Chondrocyte (in vitro differentiated cells): ENCODE results near the gene LMNA. TPM values are rescaled to one million over a fixed set of nuclear protein-coding genes. Genes with fewer than 3 reads are reported as not detected.

Experiments used
- DNase-seq: peaks from one replicate; pipeline ENCODE4 v3.0.0; 2021; ENCODE audit warnings: mixed read lengths, low spot score
- H3K27ac Mint-ChIP-seq: one replicate; pipeline ENCODE4 v1.8.0; 2021; ENCODE audit warnings: mild to moderate bottlenecking, moderate library complexity, mixed read lengths; ENCODE audit not compliant: unreplicated experiment
- H3K27me3 Mint-ChIP-seq: 2 replicates; pipeline ENCODE4 v1.8.0; 2021; ENCODE audit warnings: low read depth, mixed read lengths
- H3K36me3 Mint-ChIP-seq: 2 replicates; pipeline ENCODE4 v1.8.0; 2021; ENCODE audit warnings: low read depth, mixed read lengths
- H3K4me1 Mint-ChIP-seq: 2 replicates; pipeline ENCODE4 v1.8.0; 2021; ENCODE audit warnings: low read depth, mild to moderate bottlenecking, mixed read lengths
- H3K4me3 Mint-ChIP-seq: one replicate; pipeline ENCODE4 v1.8.0; 2021; ENCODE audit warnings: mild to moderate bottlenecking, moderate library complexity, mixed read lengths; ENCODE audit not compliant: unreplicated experiment
- H3K9me3 Mint-ChIP-seq: 2 replicates; pipeline ENCODE4 v1.8.0; 2021; ENCODE audit warnings: low read depth, mixed read lengths
- total RNA-seq: library from RNA; stranded (reverse); gene quantifications from 3 replicates; pipeline ENCODE4 v1.2.1, GENCODE V29; 2021
- TF ChIP-seq, protein P1 (sequence below): fragments of 200-600 bp; sonication (generic); IDR thresholded peaks from 2 replicates; pipeline ENCODE4 v1.5.0; 2021; ENCODE audit warnings: antibody characterized with exemption, mild to moderate bottlenecking, moderate library complexity

The LMNA gene
- total RNA-seq, 1 donor from 2014 or later, result 675 TPM

DNA sequence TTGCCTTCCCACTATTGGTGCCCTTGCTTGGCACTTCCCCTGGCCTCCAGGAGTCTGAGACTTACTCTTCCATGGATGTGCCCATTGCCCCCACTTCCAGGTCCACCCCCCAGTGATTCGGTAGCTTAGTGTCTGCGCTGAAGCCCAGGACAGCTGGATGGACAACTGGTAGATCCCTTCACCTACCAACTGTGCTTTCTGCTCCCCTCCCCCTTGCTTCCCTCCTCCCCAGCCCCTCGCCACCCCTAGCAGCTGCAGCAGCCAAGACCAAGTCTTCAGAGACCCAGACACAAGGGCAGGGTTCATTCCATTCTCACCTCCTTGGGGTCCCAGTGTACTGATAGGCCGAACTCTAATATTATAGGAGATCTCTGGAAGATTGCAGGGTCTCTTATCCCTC, 6.9 kb downstream of the LMNA start:
- Mint-ChIP-seq H3K27ac (peak overlapping the region; percentile 96), H3K4me1 (peaks cover 92% of the 10 kb centered on the region), H3K36me3 (peaks cover 6% of the 10 kb centered on the region), H3K4me3 (peak overlapping the region; percentile 98), H3K27me3 (no peaks in the 10 kb centered on the region), H3K9me3 (no peaks in the 10 kb centered on the region)
- DNase-seq, result no peak
- TF ChIP-seq, protein P1, sequence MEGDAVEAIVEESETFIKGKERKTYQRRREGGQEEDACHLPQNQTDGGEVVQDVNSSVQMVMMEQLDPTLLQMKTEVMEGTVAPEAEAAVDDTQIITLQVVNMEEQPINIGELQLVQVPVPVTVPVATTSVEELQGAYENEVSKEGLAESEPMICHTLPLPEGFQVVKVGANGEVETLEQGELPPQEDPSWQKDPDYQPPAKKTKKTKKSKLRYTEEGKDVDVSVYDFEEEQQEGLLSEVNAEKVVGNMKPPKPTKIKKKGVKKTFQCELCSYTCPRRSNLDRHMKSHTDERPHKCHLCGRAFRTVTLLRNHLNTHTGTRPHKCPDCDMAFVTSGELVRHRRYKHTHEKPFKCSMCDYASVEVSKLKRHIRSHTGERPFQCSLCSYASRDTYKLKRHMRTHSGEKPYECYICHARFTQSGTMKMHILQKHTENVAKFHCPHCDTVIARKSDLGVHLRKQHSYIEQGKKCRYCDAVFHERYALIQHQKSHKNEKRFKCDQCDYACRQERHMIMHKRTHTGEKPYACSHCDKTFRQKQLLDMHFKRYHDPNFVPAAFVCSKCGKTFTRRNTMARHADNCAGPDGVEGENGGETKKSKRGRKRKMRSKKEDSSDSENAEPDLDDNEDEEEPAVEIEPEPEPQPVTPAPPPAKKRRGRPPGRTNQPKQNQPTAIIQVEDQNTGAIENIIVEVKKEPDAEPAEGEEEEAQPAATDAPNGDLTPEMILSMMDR, result no peak

GRCh38 chr1:156122086-156122485, 7.6 kb downstream of the LMNA start:
- H3K4me1 Mint-ChIP-seq, result peaks cover 95% of the 10 kb centered on the region

GRCh38 chr1:156122519-156123355, 8.2 kb downstream of the LMNA start:
- H3K27me3 Mint-ChIP-seq, result no peaks in the 10 kb centered on the region
- H3K27ac Mint-ChIP-seq, result peak overlapping the region; percentile 98
- DNase-seq, result no peak
- TF ChIP-seq, protein P1, result no peak
- peaks cover 98% of the 10 kb centered on the region for H3K4me1 Mint-ChIP-seq
- H3K36me3 Mint-ChIP-seq, result peaks cover 6% of the 10 kb centered on the region
- no peaks in the 10 kb centered on the region for H3K9me3 Mint-ChIP-seq
- H3K4me3 Mint-ChIP-seq, result peak overlapping the region; percentile 69

More at GRCh38 chr1:156122086-156122485, 7.6 kb downstream of the LMNA start:
- H3K4me3 Mint-ChIP-seq, result peak overlapping the region; percentile 98
- no peaks in the 10 kb centered on the region for H3K27me3 Mint-ChIP-seq
- no peaks in the 10 kb centered on the region for H3K9me3 Mint-ChIP-seq
- peaks cover 6% of the 10 kb centered on the region for H3K36me3 Mint-ChIP-seq
- TF ChIP-seq, protein P1, result no peak
- no peak for DNase-seq
- peak overlapping the region; percentile 98 for H3K27ac Mint-ChIP-seq

GRCh38 chr1:156123356-156124196, 9.1 kb downstream of the LMNA start:
- Mint-ChIP-seq H3K36me3 (peaks cover 2% of the 10 kb centered on the region), H3K27me3 (no peaks in the 10 kb centered on the region), H3K4me1 (peaks cover 98% of the 10 kb centered on the region), H3K4me3 (peak overlapping the region; percentile 69), H3K27ac (peak overlapping the region; percentile 98), H3K9me3 (no peaks in the 10 kb centered on the region)
- TF ChIP-seq, protein P1, result peak; percentile 75
- no peak for DNase-seq
